HG03139 (cell line): ENCODE measurements around the gene PTPRN2.
"Not testable (repeated sequence)": the region's sequence is repeated elsewhere in the genome, so short reads cannot be mapped to it uniquely, and the experiment has no call there.

Experiments
- ATAC-seq: cut with Tn5 transposase; IDR thresholded peaks from one replicate; pipeline ENCODE4 v1.9.1; 2021; ENCODE audit not compliant: unreplicated experiment

Gene PTPRN2

DNA sequence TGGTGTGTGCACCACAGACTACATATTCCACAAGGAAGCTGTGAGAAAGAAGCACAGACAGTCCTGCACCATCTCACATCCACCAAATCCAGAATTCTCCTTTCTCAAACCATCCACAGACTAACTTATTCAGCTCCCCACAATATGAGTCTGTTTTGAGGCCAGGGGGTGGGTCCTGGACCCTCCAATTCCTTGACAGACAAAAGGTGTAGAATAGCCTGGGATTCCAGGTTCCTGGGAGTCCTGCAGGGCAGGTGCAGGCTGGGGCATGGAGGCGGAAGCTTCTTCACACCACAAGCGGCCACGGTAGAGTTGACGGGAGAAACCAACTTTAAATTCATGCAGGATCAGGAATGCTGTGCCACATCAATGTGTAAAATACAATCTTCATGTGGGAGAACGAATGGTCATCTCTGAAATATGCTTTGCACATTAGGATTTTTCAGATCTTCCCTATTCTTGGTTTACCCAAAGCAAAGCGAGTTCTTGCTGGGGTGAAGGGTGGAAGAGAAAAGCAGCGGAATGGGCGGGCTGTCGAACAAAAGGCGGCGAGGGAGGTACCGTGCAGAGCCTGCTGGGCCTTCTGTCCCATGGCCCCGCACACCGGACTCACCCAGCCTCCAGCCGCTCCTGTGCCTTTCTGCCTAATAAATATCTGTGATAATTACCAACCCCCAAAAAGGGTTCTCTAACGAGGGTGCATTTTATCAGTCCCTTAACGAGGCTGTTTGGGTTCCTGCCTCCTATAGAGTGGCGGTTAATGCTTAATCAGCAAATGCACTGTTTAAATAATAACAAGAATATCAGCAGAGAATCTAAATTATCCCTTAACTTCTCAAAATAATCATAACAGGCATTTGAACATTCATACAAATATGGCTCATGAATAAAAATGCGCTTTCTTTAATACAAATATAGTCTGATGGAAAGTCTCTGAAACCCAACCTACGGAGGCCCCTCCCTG lies 736.9 kb downstream of the PTPRN2 start:
- ATAC-seq: no peak

DNA sequence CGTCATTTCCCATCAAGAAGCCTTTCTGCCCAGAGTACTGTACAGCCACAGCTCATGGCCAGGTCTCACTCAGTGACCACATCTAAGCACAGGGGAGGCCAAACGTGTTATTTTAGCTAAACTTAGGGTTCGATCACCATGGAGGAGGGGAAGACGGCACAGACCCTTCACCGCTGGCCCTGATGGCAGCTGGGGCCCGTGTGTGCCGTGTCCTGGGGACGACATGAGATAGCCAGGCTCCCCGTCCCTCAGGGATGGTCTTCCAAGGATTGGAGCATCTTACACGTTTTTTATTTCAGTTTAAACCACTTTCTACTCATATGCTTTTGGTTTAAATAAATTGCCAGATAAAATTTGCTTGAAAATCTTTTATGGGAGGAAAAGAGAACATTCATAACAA lies 737.9 kb downstream of the PTPRN2 start:
- no peak for ATAC-seq

DNA sequence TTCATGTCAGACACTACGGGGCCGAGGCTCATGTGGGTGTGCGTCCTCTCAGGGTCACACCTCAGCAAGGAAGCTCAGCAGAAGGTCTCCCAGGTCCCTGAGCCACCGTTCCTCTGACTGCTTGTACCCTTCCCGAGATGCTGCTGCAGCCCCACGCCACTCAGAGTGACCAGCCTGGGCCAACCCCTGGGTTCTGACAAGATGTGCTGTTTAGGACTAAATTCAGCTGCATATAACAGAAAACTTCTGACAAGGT lies 738.4 kb downstream of the PTPRN2 start:
- ATAC-seq: no peak

DNA sequence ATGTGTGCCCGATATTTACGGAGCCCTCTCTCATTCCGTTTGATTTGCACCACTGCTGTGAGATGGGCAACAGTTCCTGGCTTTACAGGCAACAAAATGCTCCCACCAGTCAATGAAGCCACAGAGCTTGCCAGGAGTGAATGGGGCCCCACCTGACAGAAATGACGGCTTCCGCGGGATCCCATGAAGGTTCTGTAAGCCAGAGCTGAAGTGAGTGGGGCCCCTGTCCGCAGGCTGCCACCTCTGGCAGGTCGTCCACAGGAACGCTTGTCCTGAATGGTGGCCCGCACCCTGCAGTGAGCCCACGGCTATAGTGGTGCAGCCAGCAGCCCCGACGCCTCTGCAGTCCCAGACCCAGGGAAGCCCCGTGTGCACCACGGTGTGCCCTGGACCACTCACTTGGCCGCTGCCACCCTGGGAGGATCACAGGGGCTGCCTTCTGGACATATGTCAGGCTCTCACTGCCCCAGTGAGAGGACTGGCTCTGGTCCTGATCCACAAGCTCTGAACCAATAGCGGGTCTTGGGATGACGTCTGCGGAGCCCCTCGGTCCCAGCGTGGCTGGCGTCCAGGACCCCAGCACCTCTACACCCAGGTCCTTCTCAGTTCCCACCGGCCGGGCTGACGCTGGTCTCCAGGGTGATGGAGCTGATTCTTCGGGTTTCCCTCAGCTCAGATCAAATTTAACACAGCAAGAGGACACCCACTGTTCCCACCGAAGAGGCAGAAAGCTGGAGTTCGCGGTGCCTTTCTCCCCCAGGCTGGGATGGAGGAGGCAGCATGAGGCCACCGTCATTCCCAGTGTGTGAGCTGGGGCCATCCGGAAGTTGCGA lies 738.9 kb downstream of the PTPRN2 start:
- ATAC-seq: no peak

DNA sequence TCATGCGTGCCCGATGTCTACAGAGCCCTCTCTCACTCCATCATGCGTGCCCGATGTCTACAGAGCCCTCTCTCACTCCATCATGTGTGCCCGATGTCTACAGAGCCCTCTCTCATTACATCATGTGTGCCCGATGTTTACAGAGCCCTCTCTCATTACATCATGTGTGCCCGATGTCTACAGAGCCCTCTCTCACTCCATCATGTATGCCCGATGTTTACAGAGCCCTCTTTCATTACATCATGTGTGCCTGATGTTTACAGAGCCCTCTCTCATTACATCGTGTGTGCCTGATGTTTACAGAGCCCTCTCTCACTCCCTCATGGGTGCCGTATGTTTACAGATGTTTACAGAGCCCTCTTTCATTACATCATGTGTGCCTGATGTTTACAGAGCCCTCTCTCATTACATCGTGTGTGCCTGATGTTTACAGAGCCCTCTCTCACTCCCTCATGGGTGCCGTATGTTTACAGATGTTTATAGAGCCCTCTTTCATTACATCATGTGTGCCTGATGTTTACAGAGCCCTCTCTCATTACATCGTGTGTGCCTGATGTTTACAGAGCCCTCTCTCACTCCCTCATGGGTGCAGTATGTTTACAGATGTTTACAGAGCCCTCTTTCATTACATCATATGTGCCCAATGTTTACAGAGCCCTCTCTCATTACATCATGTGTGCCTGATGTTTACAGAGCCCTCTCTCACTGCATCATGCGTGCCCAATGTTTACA lies 739.7 kb downstream of the PTPRN2 start:
- ATAC-seq: not testable (repeated sequence)

DNA sequence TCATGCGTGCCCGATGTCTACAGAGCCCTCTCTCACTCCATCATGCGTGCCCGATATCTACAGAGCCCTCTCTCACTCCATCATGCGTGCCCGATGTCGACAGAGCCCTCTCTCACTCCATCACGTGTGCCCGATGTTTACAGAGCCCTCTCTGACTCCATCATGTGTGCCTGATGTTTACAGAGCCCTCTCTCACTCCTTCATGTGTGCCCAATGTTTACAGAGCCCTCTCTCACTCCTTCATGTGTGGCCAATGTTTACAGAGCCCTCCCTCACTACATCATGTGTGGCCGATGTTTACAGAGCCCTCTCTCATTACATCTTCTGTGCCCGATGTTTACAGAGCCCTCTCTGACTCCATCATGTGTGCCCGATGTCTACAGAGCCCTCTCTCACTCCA lies 740.9 kb downstream of the PTPRN2 start:
- ATAC-seq: not testable (repeated sequence)

DNA sequence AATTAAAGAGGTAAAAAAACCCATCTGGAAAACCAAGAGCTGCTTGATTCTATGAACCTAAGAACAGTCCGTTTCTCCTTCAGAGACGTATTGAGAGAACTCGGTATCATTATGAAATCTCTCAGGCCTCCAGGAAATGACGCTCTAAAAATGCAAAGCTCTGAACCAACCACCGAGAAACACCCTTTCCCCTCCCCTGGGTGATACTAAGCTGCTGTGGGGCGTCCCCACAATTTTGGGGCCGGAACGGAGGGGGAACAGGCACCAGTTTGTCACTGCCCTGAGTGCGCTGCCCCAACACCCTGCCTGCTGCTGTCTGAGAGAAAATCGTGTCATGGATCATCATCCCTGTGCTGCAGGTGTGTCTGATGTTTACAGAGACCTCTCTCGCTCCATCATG lies 741.4 kb downstream of the PTPRN2 start:
- ATAC-seq: no peak

DNA sequence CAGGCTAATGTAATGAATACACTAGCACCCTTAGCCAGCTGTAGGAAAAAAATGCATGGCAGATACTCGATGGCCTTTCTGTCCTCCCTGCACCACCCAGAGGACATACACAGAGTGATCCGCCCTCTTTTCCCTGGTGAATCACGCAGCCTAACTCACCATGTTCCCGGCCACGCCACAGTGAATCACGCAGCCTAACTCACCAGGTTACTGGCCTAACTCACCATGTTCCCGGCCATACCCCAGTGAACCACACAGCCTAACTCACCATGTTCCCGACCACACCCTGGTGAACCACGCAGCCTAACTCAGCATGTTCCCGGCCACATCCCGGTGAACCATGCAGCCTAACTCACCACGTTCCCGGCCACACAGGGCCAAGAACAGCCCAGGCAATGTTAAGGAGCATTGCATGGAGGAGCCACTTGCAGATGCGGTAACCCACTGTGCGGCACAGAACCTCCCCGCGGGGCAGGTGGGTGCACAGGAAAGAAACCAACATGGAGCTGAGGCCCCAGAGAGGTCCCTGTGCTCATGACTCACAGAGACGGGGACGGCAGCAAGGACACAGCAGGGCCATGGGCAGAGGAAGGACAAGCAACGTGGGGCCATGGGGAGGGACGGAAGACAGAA lies 742.3 kb downstream of the PTPRN2 start:
- ATAC-seq: no peak

DNA sequence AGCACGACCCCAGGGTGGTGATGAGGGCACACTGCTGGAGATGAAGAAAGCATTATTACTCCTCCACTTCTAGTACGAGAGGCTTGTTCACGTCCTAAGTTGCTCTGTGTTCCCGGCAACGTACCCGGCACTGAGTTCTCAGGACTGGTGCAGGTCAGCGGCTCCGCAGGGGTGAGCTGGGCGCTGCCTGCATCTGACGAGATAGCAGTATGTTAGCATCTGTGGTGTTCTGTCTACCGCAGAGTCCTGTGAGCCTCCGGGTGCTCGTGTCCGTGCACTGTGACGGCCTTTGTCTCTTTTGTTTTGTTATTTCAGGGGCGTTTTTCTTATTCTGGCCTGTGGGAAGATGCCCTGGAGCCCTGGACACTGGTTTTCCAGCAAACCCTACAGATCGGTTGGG lies 743.0 kb downstream of the PTPRN2 start:
- no peak for ATAC-seq

DNA sequence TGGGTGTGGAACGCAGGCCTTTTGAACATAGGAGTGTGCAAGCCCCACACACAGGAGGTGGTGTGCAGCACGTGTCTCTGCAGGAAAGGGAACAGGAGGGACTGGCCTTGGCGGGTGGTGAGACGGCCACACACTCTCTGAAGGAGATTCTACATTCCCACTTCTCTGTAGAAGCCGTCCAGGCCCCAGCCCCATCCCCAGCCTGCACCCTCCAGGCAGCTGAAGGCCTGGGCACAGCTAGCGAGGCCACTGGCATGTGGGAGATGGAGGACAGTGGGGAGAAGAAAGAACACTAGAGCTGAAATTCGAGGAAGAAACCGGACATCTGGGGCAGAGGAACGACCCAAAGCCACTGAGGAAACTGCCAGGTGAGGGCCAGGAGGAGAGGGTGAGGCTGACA lies 743.5 kb downstream of the PTPRN2 start:
- ATAC-seq: no peak

DNA sequence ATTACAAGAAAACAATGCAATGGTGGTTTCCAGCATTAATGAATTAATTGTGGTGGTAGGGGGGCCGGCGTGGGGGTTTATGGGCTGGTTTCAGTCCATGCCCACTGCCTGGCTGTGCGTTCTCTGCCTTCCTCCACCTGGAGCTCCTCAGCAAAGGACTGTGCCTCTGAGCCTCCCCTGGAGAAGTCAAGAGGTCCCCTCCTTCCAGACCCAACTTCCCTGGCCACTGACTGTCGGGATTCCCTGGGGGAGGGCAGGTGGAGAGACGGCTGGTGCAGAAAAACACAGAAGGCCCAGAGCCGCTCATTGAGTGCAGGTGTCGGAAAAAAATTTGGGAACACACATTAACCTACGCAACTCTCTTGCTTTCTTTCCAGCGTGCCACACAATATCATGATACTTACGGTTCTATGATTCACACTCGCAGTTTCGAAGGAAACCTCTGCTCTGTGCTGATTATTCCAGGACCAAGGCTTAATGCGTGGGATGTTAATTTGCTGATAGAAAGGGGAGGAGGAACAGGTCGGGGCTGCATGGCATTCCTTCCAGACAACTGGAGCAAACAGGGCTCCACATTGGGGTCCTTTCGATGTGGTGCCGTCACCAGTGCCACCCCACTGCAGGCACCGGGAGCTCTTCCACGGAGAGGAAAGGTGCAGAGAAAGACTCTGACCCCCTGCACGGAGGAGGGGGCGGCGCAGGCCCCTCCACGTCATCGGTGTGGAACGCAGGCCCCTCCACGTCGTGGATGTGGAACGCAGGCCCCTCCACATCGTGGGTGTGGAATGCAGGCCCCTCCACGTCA lies 744.1 kb downstream of the PTPRN2 start:
- no peak for ATAC-seq

DNA sequence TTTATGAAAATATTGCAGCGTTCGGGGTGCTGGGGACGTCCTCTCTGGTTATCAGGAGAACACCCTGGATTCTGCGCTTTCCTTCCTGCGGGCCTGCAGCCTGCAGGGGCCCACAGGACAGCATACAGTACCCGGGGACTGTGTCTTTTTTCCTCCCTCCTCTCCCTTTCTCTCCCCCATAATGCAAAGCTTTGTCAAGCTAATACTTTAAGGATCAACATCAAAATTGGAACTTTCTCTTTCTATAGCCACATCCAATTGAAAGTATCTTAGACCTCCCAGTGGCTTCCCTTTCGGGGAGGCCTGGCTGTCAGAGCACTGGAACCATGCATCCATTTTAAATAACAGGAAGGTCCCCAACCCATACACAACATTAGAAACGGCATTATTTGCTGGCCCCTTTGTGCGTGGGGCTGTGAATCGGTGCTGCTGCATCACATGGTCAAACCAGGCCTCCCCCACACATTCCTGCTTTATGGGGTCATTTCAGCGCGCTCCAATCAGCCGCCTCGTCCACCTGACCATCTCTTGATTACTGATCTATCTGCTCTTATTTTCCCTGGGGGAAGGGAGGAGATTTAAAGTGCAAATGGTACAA lies 745.8 kb downstream of the PTPRN2 start:
- no peak for ATAC-seq

DNA sequence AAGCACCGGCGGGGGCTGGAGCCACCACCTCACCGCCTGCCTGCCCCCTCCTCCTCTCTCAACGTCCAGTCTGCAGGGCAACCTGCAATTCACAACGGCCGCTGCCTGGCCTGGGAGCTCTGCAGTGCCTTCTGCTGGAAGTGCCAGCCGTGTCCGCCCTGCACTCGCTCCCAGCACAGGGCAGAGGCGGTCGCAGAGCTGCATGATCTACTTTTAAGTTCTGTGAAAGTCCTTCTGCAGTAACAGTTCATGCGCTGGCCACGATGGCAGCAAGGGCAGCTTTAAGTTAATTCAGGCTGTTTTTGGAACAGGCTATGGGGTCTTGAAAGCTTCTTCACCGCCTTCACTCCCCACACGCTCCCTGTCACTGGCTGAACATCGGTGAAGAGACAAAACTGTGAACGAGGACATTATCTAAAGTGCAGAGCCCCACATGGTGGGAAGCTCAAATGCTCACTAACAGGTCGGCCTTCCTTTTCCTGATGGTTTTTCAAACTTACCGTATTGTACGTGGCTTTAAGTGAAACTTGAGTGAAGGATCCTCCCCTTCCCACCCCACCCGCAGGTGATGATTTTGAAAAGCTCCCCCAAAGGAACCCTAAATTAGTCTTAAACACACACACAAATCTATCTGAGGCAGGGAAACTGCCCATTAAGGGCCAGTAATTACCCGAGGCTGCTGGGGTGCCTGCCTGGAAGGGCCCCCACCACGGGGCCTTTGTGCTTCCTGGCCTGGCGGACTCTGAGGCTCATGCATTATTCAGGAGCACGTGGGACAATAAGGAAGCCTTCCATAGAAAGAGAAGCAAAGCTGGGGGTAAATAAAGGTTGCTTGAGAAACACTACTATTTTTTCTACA lies 746.5 kb downstream of the PTPRN2 start:
- no peak for ATAC-seq

DNA sequence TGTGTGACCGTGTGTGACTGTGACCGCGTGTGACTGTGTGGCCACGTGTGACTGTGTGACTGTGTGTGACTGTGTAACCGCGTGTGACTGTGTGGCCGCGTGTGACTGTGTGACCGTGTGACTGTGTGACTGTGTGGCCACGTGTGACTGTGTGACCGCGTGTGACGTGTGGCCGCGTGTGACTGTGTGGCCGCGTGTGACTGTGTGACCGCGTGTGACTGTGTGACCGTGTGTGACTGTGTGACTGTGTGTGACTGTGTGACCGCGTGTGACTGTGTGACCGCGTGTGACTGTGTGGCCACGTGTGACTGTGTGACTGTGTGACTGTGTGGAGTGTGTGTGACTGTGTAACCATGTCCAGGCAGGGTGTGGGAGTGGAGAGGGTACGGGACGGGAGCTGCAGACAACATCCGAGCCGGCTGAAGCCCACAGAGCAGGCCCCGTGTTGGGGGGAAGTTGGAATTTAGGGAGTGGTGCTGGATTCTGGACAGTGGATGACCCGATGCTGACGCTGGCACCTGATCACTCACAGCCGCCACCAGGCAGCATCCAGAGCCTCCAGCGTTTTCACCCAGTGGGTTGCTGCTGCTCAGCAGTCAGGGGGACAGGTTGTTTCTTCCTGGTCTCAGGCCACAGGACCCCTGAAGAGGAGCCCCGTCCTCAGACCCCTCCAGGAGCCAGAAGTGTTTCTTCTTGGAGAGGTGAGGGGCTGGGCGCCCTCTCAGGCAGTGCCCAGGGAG lies 747.3 kb downstream of the PTPRN2 start:
- no peak for ATAC-seq

DNA sequence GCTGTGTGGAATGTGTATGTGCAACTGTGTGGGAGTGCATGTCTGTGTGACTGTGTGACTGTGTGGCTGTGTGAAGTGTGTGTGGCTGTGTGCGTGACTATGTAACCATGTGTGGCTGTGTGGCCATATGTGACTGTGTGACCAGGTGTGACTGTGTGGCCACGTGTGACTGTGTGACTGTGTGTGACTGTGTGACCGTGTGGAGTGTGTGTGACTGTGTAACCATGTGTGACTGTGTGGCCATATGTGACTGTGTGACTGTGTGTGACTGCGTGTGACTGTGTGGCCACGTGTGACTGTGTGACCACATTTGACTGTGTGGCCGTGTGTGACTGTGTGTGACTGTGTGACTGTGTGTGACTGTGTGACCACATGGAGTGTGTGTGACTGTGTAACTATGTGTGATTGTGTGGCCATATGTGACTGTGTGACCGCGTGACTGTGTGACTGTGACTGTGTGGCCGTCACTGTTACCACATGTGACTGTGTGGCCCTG lies 747.9 kb downstream of the PTPRN2 start:
- no peak for ATAC-seq

DNA sequence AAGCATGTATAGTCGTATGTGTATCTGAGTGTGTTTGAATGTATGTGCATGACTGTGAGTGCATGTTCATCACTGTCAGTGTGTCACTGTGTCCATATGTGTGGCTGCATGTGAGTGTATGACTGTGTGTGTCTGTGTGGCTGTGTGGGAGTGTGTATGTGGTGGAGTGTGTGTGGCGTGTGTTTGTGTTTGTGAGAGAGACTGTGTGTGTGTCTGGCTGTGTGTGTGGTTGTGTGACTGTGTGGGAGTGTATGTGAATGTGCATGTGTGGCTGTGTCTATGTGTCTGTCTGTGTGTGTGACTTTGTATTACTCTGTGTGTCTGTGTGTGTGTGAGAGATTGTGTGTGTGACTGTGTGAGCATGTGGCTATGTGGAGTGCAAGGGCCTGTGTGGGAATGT lies 748.4 kb downstream of the PTPRN2 start:
- ATAC-seq: no peak

DNA sequence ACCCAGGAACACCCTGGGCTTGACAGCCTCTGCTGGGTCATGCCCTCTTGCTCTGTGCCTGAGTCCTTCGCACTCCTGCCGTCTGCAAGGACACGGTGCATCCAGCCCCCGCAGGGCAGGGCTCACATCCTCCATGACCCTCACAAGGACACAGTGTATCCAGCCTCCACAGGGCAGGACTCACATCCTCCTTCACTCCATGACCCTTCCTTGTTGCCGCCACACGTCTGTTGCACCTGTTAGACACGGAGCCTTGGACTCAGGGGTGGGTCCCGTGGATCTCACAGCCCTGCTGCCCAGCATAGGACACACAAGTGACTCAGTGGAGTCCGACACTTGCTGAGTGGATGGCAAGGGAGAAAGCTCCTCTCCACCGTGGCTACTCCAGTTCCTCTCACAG lies 750.1 kb downstream of the PTPRN2 start:
- no peak for ATAC-seq

DNA sequence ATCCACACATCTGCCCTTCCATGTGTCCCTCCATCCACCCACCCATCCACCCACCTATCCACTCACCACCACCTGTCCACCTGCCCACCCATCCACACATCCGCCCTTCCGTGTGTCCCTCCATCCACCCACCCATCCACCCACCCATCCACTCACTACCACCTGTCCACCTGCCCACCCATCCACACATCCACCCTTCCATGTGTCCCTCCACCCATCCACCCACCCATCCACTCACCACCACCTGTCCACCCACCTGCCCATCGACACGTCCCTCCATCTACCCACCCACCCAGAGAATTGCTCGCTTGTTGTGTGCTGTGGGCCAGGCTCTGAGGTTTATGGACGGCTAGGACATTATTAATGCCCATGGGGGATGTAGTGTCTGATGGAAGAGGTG lies 750.6 kb downstream of the PTPRN2 start:
- ATAC-seq: no peak
